SK-N-SH treated with all-trans-retinoic acid at 6 μM for 48 hours (cell line): Measurements from ENCODE around the gene TMEM182.

Experiments used
- ATAC-seq: fragments of 200-7000 bp; cut with Tn5 transposase; 3 replicates; pipeline ENCODE4 v1.9.1; 2020; ENCODE audit warnings: mild to moderate bottlenecking, moderate library complexity
- BACH2 ChIP-seq: fragments of 250-450 bp; sonication (Bioruptor Pico); IDR thresholded peaks from 2 replicates; pipeline ENCODE4 v1.9.0; 2021; ENCODE audit warnings: mild to moderate bottlenecking, borderline replicate concordance
- CSDC2 ChIP-seq: fragments of 250-450 bp; sonication (Bioruptor Pico); IDR thresholded peaks from 2 replicates; pipeline ENCODE4 v1.5.0; 2020; ENCODE audit warnings: mild to moderate bottlenecking, moderate library complexity
- ESRRG ChIP-seq: fragments of 250-450 bp; sonication (Bioruptor Pico); IDR thresholded peaks from 2 replicates; pipeline ENCODE4 v1.6.1; 2021; ENCODE audit warnings: mild to moderate bottlenecking
- GLIS3 ChIP-seq: fragments of 250-450 bp; sonication (Bioruptor Pico); IDR thresholded peaks from 2 replicates; pipeline ENCODE4 v1.5.0; 2020; ENCODE audit warnings: mild to moderate bottlenecking, moderate library complexity
- ISL1 ChIP-seq: fragments of 250-450 bp; sonication (Bioruptor Pico); IDR thresholded peaks from 2 replicates; pipeline ENCODE4 v2.1.2; 2022; ENCODE audit warnings: mild to moderate bottlenecking, moderate library complexity
- OSR1 ChIP-seq: fragments of 250-450 bp; sonication (Bioruptor Pico); IDR thresholded peaks from 2 replicates; pipeline ENCODE4 v1.8.0; 2022; ENCODE audit warnings: moderate library complexity, mild to moderate bottlenecking, inconsistent platforms
- PPARA ChIP-seq: fragments of 250-450 bp; sonication (Bioruptor Pico); IDR thresholded peaks from 2 replicates; pipeline ENCODE4 v1.5.0; 2020; ENCODE audit warnings: mild to moderate bottlenecking, borderline replicate concordance
- RARB ChIP-seq: fragments of 250-450 bp; sonication (Bioruptor Pico); IDR thresholded peaks from 2 replicates; pipeline ENCODE4 v1.8.0; 2021; ENCODE audit warnings: mild to moderate bottlenecking, moderate library complexity
- SNAI2 ChIP-seq: fragments of 250-450 bp; sonication (Bioruptor Pico); IDR thresholded peaks from 2 replicates; pipeline ENCODE4 v1.5.0; 2020; ENCODE audit warnings: mild to moderate bottlenecking, moderate library complexity
- TCF4 ChIP-seq: fragments of 250-450 bp; sonication (Bioruptor Pico); IDR thresholded peaks from 2 replicates; pipeline ENCODE4 v1.8.0; 2021; ENCODE audit warnings: mild to moderate bottlenecking, moderate library complexity, borderline replicate concordance
- ZC3H10 ChIP-seq: fragments of 250-450 bp; sonication (Bioruptor Pico); IDR thresholded peaks from 2 replicates; pipeline ENCODE4 v1.5.1; 2021; ENCODE audit warnings: mild to moderate bottlenecking, moderate library complexity
- ZFP3 ChIP-seq: fragments of 250-450 bp; sonication (Bioruptor Pico); IDR thresholded peaks from 2 replicates; pipeline ENCODE4 v1.5.0; 2020; ENCODE audit warnings: mild to moderate bottlenecking, moderate library complexity
- ZFP30 ChIP-seq: fragments of 450-650 bp; formaldehyde crosslinking; IDR thresholded peaks from 2 replicates; pipeline ENCODE4 v1.5.0; 2022; ENCODE audit warnings: mild to moderate bottlenecking, moderate library complexity
- ZNF565 ChIP-seq: fragments of 450-650 bp; formaldehyde crosslinking; conservative IDR thresholded peaks from 2 replicates; pipeline ENCODE4 v1.5.0; 2020; ENCODE audit warnings: low read depth, mild to moderate bottlenecking, moderate library complexity
- ZNF70 ChIP-seq: fragments of 450-650 bp; formaldehyde crosslinking; IDR thresholded peaks from 2 replicates; pipeline ENCODE4 v1.5.0; 2020; ENCODE audit warnings: mild to moderate bottlenecking, moderate library complexity
- ZNF8 ChIP-seq: fragments of 450-650 bp; formaldehyde crosslinking; IDR thresholded peaks from 2 replicates; pipeline ENCODE4 v1.5.0; 2020; ENCODE audit warnings: mild to moderate bottlenecking, moderate library complexity
- TF ChIP-seq, protein P1 (sequence below): fragments of 250-450 bp; sonication (Bioruptor Pico); IDR thresholded peaks from 2 replicates; pipeline ENCODE4 v1.8.0; 2020; ENCODE audit warnings: mild to moderate bottlenecking, moderate library complexity, borderline replicate concordance
- TF ChIP-seq, protein P2 (sequence below): fragments of 250-450 bp; sonication (Bioruptor Pico); IDR thresholded peaks from 2 replicates; pipeline ENCODE4 v1.5.0; 2020; ENCODE audit warnings: mild to moderate bottlenecking, moderate library complexity
- TF ChIP-seq, protein P3 (sequence below): fragments of 250-450 bp; sonication (Bioruptor Pico); IDR thresholded peaks from 2 replicates; pipeline ENCODE4 v1.8.0; 2021; ENCODE audit warnings: low read depth, mild to moderate bottlenecking, moderate library complexity, borderline replicate concordance
- TF ChIP-seq, protein P4 (sequence below): fragments of 250-450 bp; sonication (Bioruptor Pico); IDR thresholded peaks from 2 replicates; pipeline ENCODE4 v1.5.1; 2021; ENCODE audit warnings: mild to moderate bottlenecking, moderate library complexity

TMEM182 gene

GRCh38 chr2:102783506-102784183 is 21.8 kb downstream of the TMEM182 start:
- TF ChIP-seq ZC3H10 (CRISPR knock-in tag) = no peak
- no peak for TF ChIP-seq BACH2 (CRISPR knock-in tag)
- no peak for TF ChIP-seq TCF4 (CRISPR knock-in tag)
- no peak for TF ChIP-seq ESRRG (CRISPR knock-in tag)
- TF ChIP-seq, protein P1, sequence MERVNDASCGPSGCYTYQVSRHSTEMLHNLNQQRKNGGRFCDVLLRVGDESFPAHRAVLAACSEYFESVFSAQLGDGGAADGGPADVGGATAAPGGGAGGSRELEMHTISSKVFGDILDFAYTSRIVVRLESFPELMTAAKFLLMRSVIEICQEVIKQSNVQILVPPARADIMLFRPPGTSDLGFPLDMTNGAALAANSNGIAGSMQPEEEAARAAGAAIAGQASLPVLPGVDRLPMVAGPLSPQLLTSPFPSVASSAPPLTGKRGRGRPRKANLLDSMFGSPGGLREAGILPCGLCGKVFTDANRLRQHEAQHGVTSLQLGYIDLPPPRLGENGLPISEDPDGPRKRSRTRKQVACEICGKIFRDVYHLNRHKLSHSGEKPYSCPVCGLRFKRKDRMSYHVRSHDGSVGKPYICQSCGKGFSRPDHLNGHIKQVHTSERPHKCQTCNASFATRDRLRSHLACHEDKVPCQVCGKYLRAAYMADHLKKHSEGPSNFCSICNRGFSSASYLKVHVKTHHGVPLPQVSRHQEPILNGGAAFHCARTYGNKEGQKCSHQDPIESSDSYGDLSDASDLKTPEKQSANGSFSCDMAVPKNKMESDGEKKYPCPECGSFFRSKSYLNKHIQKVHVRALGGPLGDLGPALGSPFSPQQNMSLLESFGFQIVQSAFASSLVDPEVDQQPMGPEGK (CRISPR knock-in tag) = no peak
- no peak for TF ChIP-seq ZFP30
- no peak for TF ChIP-seq ZNF565 (CRISPR knock-in tag)
- no peak for TF ChIP-seq SNAI2 (CRISPR knock-in tag)
- ATAC-seq = no peak

DNA sequence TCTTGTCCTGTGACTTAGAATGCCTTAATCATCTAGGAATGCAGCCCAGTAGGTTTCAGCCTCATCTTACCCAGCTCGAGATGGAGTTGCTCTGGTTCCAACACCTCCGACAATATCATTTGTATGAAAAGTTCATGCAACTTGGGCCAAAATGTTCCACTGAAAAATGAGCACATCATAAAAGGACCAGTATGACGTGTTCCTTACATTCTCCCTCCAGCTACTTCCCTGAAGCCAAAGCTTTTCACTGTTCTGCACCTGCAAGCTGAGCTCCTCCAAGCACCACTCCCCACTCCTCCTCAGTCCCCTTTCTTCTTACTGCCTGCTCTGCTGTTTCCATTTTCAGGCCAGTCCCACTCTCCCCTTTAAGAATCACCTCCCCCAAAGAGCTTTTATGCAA is 23.1 kb downstream of the TMEM182 start:
- no peak for TF ChIP-seq GLIS3 (CRISPR knock-in tag)
- TF ChIP-seq ZFP3 (CRISPR knock-in tag) = no peak
- no peak for TF ChIP-seq TCF4 (CRISPR knock-in tag)
- TF ChIP-seq ESRRG (CRISPR knock-in tag) = no peak
- TF ChIP-seq ZNF8 (CRISPR knock-in tag) = no peak
- no peak for TF ChIP-seq PPARA (CRISPR knock-in tag)
- TF ChIP-seq SNAI2 (CRISPR knock-in tag) = no peak
- no peak for TF ChIP-seq ZNF70
- TF ChIP-seq, protein P2, sequence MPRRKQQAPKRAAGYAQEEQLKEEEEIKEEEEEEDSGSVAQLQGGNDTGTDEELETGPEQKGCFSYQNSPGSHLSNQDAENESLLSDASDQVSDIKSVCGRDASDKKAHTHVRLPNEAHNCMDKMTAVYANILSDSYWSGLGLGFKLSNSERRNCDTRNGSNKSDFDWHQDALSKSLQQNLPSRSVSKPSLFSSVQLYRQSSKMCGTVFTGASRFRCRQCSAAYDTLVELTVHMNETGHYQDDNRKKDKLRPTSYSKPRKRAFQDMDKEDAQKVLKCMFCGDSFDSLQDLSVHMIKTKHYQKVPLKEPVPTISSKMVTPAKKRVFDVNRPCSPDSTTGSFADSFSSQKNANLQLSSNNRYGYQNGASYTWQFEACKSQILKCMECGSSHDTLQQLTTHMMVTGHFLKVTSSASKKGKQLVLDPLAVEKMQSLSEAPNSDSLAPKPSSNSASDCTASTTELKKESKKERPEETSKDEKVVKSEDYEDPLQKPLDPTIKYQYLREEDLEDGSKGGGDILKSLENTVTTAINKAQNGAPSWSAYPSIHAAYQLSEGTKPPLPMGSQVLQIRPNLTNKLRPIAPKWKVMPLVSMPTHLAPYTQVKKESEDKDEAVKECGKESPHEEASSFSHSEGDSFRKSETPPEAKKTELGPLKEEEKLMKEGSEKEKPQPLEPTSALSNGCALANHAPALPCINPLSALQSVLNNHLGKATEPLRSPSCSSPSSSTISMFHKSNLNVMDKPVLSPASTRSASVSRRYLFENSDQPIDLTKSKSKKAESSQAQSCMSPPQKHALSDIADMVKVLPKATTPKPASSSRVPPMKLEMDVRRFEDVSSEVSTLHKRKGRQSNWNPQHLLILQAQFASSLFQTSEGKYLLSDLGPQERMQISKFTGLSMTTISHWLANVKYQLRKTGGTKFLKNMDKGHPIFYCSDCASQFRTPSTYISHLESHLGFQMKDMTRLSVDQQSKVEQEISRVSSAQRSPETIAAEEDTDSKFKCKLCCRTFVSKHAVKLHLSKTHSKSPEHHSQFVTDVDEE (CRISPR knock-in tag) = no peak
- TF ChIP-seq ISL1 (CRISPR knock-in tag) = no peak
- TF ChIP-seq BACH2 (CRISPR knock-in tag) = no peak
- no peak for TF ChIP-seq RARB (CRISPR knock-in tag)
- TF ChIP-seq, protein P3, sequence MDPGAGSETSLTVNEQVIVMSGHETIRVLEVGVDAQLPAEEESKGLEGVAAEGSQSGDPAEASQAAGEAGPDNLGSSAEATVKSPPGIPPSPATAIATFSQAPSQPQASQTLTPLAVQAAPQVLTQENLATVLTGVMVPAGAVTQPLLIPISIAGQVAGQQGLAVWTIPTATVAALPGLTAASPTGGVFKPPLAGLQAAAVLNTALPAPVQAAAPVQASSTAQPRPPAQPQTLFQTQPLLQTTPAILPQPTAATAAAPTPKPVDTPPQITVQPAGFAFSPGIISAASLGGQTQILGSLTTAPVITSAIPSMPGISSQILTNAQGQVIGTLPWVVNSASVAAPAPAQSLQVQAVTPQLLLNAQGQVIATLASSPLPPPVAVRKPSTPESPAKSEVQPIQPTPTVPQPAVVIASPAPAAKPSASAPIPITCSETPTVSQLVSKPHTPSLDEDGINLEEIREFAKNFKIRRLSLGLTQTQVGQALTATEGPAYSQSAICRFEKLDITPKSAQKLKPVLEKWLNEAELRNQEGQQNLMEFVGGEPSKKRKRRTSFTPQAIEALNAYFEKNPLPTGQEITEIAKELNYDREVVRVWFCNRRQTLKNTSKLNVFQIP (CRISPR knock-in tag) = no peak
- no peak for ATAC-seq

- ATAC-seq = no peak
- TF ChIP-seq ZNF70 = no peak
- TF ChIP-seq PPARA (CRISPR knock-in tag) = no peak
- TF ChIP-seq OSR1 (CRISPR knock-in tag) = no peak
- TF ChIP-seq, protein P1 (CRISPR knock-in tag) = no peak
- no peak for TF ChIP-seq SNAI2 (CRISPR knock-in tag)
- TF ChIP-seq, protein P2 (CRISPR knock-in tag) = no peak
- TF ChIP-seq ZFP30 = no peak
- TF ChIP-seq, protein P4, sequence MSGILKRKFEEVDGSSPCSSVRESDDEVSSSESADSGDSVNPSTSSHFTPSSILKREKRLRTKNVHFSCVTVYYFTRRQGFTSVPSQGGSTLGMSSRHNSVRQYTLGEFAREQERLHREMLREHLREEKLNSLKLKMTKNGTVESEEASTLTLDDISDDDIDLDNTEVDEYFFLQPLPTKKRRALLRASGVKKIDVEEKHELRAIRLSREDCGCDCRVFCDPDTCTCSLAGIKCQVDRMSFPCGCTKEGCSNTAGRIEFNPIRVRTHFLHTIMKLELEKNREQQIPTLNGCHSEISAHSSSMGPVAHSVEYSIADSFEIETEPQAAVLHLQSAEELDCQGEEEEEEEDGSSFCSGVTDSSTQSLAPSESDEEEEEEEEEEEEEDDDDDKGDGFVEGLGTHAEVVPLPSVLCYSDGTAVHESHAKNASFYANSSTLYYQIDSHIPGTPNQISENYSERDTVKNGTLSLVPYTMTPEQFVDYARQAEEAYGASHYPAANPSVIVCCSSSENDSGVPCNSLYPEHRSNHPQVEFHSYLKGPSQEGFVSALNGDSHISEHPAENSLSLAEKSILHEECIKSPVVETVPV (CRISPR knock-in tag) = no peak
- TF ChIP-seq ZC3H10 (CRISPR knock-in tag) = no peak
- no peak for TF ChIP-seq RARB (CRISPR knock-in tag)
- TF ChIP-seq, protein P3 (CRISPR knock-in tag) = no peak
- TF ChIP-seq ZNF8 (CRISPR knock-in tag) = no peak
- TF ChIP-seq ZNF565 (CRISPR knock-in tag) = no peak
- no peak for TF ChIP-seq ISL1 (CRISPR knock-in tag)
- no peak for TF ChIP-seq ZFP3 (CRISPR knock-in tag)
- TF ChIP-seq GLIS3 (CRISPR knock-in tag) = no peak
- TF ChIP-seq CSDC2 (CRISPR knock-in tag) = no peak
Measured at GRCh38 chr2:102788216-102788884, 26.5 kb downstream of the TMEM182 start.
